Measurements from ENCODE around the gene SHTN1.

DNA sequence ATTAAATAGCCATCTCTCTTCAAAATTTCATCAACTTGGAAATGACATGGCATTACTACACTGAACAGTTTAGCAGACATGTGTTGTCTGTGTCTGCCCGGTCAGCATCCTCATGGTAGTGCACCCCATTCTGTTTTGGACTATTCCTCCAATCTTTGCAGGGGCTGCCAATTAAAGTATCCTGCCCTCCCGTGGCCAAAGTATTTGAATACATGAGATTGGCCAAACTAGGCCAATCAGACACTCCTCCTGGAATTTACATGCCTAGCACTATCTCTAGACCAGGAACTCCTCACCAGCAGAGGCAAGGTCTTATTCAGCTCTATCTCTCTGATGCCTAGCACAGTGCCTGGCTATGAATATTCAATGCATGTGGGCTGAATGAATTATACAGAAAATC, 4.4 kb downstream of the SHTN1 start:
- TF ChIP-seq CTCF (IDR thresholded peaks at IDR 0.05) (no peak), POLR2A (IDR thresholded peaks at IDR 0.05) (no peak)

All from right lobe of liver (tissue), 4 donors.